NCI-H460 (cell line): ENCODE measurements around the gene CBY2. TPM values are rescaled to one million over a fixed set of nuclear protein-coding genes. Genes with fewer than 3 reads are reported as not detected.
"Not testable (repeated sequence)": the region's sequence is repeated elsewhere in the genome, so short reads cannot be mapped to it uniquely, and the experiment has no call there.

ENCODE experiments used
- DNase-seq: peaks from one replicate; pipeline ENCODE4 v3.0.0-alpha.2; 2016; ENCODE audit warnings: low read depth; ENCODE audit errors: extremely low read depth
- polyA plus RNA-seq: library from polyadenylated mRNA; depleted of rRNA; stranded (reverse); fragments of >200 nt; gene quantifications from 2 replicates; pipeline ENCODE4 v1.2.3, GENCODE V29; 2014; cell fraction: nucleus; rRNA removed
- total RNA-seq: library from RNA; depleted of rRNA; stranded (reverse); fragments of >200 nt; shearing (Covaris generic); gene quantifications from 2 replicates; pipeline ENCODE4 v1.2.3, GENCODE V29; 2014; rRNA removed

The CBY2 gene
- total RNA-seq: 0.81 and 1.1 TPM in 2 replicates
- polyA plus RNA-seq: 1.2 TPM in 1 of 2 replicates, not detected in the other

DNA sequence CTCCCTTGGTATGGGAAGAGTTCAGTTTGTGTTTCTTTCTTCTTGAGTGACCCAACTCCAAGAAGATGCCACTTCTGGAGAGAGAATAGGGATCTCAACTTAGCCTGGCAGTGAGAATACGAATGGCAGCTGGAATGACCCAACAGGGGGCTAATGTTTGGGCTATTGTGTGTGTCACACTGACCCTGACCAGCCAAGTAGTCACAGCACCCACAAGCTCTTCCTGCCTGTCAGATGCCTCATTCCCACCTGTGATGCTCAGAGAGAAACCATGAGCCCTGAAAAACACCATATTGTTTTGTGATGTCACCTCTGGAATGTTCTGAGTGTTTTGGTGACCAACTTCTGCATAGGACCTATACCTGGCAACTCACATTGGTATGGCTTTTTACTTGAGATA, at the start of gene CBY2:
CBY2 (plus strand) TSS at position 233 of the 400 bp plus-strand sequence; CDS start at position 304, 71 bp downstream.
- no peak for DNase-seq

DNA sequence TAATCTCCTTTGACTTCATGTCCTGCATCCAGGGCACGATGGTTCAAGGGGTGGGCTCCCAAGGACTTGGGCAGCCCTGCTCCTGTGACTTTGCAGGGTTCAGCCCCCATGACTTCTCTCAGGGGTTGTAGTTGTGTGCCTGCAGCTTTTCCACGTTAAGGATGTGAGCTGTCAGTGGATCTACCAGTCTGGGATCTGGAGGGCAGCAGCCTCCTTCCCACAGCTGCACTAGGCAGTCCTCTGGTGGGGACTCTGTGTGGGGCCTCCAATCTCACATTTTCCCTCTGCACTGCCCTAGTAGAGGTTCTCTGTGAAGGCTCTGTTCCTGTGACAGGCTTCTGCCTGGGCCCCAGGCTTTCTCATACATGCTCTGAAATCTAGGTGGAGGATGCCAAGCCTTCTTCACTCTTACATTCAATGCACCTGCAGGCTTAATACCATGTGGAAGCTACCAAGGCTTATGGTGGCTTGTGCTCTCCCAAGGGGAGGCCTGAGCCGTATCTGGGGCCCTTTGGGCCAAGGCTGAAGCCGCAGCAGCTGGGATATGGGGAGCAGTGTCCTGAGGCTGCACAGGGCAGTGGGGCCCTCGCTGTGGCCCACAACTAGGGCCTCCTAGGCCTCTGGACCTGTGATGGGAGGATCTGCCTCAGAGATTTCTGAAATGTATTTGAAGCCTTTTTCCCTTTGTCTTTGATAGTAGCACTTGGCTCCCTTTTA, 47.3 kb upstream of the CBY2 start:
- DNase-seq: no peak

GRCh38 chr13:45658586-45659235, 43.4 kb upstream of the CBY2 start:
- no peak for DNase-seq

GRCh38 chr13:45659536-45659935, 42.6 kb upstream of the CBY2 start:
- no peak for DNase-seq

DNA sequence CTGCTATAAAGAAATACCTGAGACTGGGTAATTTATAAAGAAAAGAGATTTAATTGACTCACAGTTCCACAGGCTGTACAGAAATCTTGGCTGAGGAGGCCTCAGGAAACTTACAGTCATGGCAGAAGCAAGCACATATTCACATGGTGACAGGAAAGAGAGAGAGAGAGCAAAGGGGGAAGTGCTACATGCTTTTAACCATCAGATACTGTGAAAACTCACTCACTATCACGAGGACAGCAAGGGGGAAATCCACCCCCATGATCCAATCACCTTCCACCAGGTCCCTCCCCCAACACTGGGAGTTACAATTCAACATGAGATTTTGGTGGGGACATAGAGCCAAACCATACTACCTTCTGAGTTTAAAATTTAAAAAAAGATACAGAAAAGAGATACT, 41.7 kb upstream of the CBY2 start:
- DNase-seq: not testable (repeated sequence)

- DNase-seq: no peak
Measured at GRCh38 chr13:45662162-45662561, 40.0 kb upstream of the CBY2 start.

DNA sequence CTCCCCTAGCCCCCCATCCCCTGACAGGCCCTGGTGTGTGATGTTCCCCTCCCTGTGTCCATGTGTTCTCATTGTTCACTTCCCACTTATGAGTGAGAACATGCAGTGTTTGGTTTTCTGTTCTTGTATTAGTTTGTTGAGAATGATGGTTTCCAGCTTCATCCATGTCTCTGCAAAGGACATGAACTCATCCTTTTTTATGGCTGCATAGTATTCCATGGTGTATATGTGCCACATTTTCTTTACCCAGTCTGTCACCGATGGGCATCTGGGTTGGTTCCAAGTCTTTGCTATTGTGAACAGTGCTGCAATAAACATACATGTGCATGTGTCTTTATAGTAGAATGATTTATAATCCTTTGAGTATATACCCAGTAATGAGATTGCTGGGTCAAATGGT, 39.2 kb upstream of the CBY2 start:
- not testable (repeated sequence) for DNase-seq

DNA sequence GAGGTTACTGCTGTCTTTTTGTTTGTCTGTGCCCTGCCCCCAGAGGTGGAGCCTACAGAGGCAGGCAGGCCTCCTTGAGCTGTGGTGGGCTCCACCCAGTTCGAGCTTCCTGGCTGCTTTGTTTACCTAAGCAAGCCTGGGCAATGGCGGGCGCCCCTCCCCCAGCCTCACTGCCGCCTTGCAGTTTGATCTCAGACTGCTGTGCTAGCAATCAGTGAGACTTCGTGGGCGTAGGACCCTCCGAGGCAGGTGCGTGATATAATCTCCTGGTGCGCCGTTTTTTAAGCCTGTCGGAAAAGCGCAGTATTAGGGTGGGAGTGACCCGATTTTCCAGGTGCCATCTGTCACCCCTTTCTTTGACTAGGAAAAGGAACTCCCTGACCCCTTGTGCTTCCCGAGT, 32.5 kb upstream of the CBY2 start:
- not testable (repeated sequence) for DNase-seq

DNA sequence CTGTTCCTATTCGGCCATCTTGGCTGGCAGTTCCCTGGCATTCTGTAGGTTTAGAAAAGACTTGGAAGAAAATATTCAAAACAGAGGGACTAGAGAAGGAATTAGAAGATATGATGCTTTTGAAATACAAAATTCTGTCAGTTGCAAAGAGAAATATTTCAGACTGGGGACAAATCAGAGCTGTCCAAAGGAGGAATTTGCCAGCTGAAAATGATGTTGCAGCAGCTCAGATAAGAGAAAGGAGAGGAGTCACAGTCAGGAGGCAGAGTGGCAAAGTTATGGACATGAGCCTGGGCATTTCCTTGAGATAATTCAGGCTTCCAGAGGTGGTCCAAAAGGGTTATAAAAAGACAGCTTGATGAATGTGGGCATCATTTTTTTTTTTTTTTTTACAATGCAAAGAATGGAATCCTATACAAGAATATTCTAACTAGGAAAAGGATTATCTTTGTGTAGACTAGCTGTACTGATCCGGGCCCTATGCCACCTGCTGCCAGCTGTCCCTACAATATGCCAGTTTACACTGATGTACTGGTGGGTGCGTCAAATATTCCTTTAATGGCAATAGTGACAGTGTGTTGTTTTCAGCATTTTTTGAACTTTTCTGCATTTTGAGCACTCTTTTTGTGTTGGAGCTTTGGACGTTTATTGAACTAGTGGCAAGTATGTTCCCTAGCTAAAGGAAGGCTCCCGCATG, 31.8 kb upstream of the CBY2 start:
- DNase-seq: no peak

GRCh38 chr13:45674908-45675307, 27.2 kb upstream of the CBY2 start:
- DNase-seq: no peak

- no peak for DNase-seq
Measured at GRCh38 chr13:45678282-45678681, 23.8 kb upstream of the CBY2 start.

GRCh38 chr13:45681113-45681512, 21.0 kb upstream of the CBY2 start:
- DNase-seq: no peak

- DNase-seq: no peak
Measured at GRCh38 chr13:45682494-45683008, 19.6 kb upstream of the CBY2 start.

GRCh38 chr13:45683701-45684100, 18.4 kb upstream of the CBY2 start:
- DNase-seq: no peak

DNA sequence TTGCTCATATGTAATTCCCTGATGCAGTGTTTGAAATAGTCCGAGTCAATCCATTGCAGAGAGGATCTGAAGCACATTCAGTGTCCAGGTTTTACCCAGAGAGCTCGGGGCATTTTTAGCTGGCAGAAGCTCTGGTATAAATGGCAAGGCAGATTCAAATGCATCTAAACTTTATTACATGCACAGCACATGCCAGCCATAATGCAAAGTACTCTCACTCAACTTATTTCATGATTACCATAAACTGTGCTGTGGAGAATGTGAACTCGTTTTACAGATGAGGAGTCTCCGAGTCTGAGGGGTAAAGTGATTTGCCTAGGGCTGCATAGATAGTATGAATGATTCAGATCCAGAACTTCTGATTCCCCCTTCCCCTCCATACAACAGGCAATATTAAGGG, 13.5 kb upstream of the CBY2 start:
- no peak for DNase-seq

- no peak for DNase-seq
Measured at GRCh38 chr13:45690636-45691035, 11.5 kb upstream of the CBY2 start.

DNA sequence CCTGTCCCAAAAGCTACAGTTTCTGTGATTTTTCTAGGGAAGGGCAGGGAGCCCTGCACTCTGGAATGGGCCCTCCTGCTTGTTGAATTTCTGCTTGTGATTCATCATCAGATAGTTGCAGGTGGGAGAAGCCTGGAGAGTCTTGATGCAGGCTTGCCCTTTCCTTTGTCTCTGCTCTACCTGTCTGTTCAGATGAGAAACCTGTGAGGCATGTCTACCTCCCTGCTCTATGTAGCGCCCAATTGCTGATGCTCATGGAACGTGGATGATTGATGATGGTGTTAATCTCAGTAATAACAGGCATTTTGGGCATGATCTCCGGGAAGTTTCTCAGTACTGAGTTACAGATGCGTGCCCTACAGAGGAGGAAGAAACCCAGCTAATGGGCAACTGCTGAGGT, 10.9 kb upstream of the CBY2 start:
- no peak for DNase-seq

DNA sequence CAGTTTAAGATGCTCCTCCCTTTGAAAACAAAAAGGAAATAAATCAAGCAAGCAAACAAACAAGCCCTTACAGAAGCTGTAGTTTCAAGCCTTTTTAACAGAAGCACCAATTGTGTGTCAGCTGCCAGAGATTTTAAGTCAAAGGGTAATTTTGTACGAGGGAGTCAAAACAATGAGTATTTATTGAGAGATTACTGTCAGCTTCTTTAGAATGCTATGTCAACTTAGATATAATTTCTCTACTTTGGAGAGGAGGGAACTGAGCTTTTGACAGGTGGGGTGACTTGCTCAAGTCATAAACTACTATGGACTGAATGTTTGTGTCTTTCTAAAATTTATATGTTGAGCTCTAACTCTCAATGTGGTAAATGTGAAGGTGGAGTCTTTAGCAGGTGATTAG, 10.5 kb upstream of the CBY2 start:
- DNase-seq: no peak

DNA sequence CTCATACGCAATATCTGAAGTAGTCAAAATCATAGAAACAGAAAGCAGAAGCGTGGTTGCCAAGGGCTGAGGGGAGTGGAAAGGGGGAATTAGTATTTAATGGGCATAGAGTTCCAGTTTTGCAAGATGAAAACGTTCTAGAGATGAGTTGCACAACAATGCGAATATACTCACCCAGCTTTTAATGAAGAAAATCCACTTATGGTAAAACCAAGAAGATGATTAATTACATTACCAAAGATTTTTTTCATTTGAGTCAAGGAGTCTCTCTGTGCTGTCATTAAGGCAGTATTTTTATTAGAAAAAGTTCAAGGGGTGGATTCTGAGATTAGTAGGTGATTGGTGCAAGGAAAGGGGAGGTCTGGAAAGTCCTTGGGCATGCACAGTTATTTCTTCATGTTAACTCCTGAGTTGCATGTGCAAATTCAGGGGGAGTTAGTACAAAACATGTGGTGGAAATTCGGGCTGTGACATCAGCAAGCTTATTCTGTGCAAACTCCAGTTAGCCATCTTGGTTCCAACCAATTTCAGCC, 6.9 kb upstream of the CBY2 start:
- DNase-seq: no peak

- no peak for DNase-seq
Measured at GRCh38 chr13:45696610-45697226, 5.4 kb upstream of the CBY2 start.
